SH-SY5Y (cell line): Measurements from ENCODE around the gene PTPRT.

Source experiments
- GATA2 ChIP-seq: IDR thresholded peaks from 2 replicates; pipeline ENCODE4 v1.6.1; 2011; ENCODE audit warnings: mild to moderate bottlenecking, low read depth, low read length
- GATA3 ChIP-seq: IDR thresholded peaks from 2 replicates; pipeline ENCODE4 v1.6.1; 2011; ENCODE audit warnings: low read depth, mild to moderate bottlenecking, low read length, moderate library complexity

GRCh38 chr20:42074944-42075343 lies 1114.8 kb downstream of the PTPRT start:
- no peak for TF ChIP-seq GATA2
- no peak for TF ChIP-seq GATA3
